IPS DF 6.9 (cell line): ENCODE results near the gene RNF103.
A peak's percentile ranks its signal among the peaks of the same experiment; 100 is the strongest.
"Not testable (repeated sequence)": the region's sequence is repeated elsewhere in the genome, so short reads cannot be mapped to it uniquely, and the experiment has no call there.

Experiments used
- DNase-seq: peaks from one replicate; pipeline ENCODE4 v3.0.0-alpha.2; 2013; ENCODE audit warnings: low read depth, low spot score
- H3K27ac ChIP-seq: one replicate; pipeline ENCODE4 v1.5.1; 2013; ENCODE audit warnings: low read length, control low read depth
- H3K27me3 ChIP-seq: 2 replicates; pipeline ENCODE4 v1.6.1; 2013; ENCODE audit warnings: mild to moderate bottlenecking, low read length; ENCODE audit not compliant: control insufficient read depth, insufficient read depth
- H3K36me3 ChIP-seq: 2 replicates; pipeline ENCODE4 v1.6.1; 2013; ENCODE audit warnings: low read length; ENCODE audit not compliant: control insufficient read depth, insufficient read depth
- H3K4me1 ChIP-seq: 2 replicates; pipeline ENCODE4 v1.6.1; 2013; ENCODE audit warnings: low read length; ENCODE audit not compliant: control insufficient read depth, insufficient read depth
- H3K4me3 ChIP-seq: 2 replicates; pipeline ENCODE4 v1.5.1; 2013; ENCODE audit warnings: mild to moderate bottlenecking, low read length
- H3K9me3 ChIP-seq: 2 replicates; pipeline ENCODE4 v1.6.1; 2013; ENCODE audit warnings: low read length, inconsistent platforms; ENCODE audit not compliant: control insufficient read depth, insufficient read depth
- WGBS: extraction: QIAGEN DNeasy Blood & Tissue Kit; methylation state at CpG from one replicate; pipeline ENCODE4 v1.1.7; 2013; ENCODE audit warnings: mixed read lengths, missing lambda C conversion rate; ENCODE audit not compliant: insufficient read length, insufficient coverage; 5-methylcytosine and 5-hydroxymethylcytosine counted together

Gene RNF103

GRCh38 chr2:86623494-86624266, at the start of gene RNF103:
RNF103 (minus strand) TSS chr2:86623865; CDS start chr2:86622886, 979 bp downstream.
- Histone ChIP-seq H3K9me3 (no peaks in the 10 kb centered on the region), H3K4me1 (0 out of 2 replicates have a peak, but pooled peaks cover 1% of the 10 kb centered on the region), H3K4me3 (peak within 1 kb of the TSS; percentile 66), H3K27ac (no peak within 1 kb of the TSS), H3K36me3 (no peaks in the 10 kb centered on the region), H3K27me3 (no peaks in the 10 kb centered on the region)
- DNase-seq: no peak
- 100% methylated on average over 2 of the region's 77 CpGs for WGBS

- Histone ChIP-seq H3K27me3 (no peaks in the 10 kb centered on the region), H3K27ac (no peak overlapping the region), H3K9me3 (no peaks in the 10 kb centered on the region), H3K4me3 (no peak overlapping the region), H3K36me3 (no peaks in the 10 kb centered on the region), H3K4me1 (no peaks in the 10 kb centered on the region)
- no CpG with 5 or more reads among the region's 1 CpG for WGBS
- DNase-seq: no peak
These were observed 49.3 kb upstream of the RNF103 start for GRCh38 chr2:86673011-86673410.

GRCh38 chr2:86672027-86672545, 48.4 kb upstream of the RNF103 start:
- Histone ChIP-seq H3K27ac (no peak overlapping the region), H3K9me3 (no peaks in the 10 kb centered on the region), H3K4me3 (no peak overlapping the region), H3K4me1 (no peaks in the 10 kb centered on the region), H3K27me3 (no peaks in the 10 kb centered on the region), H3K36me3 (no peaks in the 10 kb centered on the region)
- DNase-seq: no peak
- no CpG with 5 or more reads among the region's 3 CpGs for WGBS

GRCh38 chr2:86671337-86671981, 47.8 kb upstream of the RNF103 start:
- DNase-seq: no peak
- H3K36me3 ChIP-seq: no peaks in the 10 kb centered on the region
- no peak overlapping the region for H3K4me3 ChIP-seq
- H3K4me1 ChIP-seq: no peaks in the 10 kb centered on the region
- H3K27me3 ChIP-seq: no peaks in the 10 kb centered on the region
- H3K27ac ChIP-seq: no peak overlapping the region
- 100% methylated on average over 2 of the region's 5 CpGs for WGBS
- H3K9me3 ChIP-seq: no peaks in the 10 kb centered on the region

GRCh38 chr2:86669323-86669722, 45.7 kb upstream of the RNF103 start:
- H3K4me3 ChIP-seq, H3K36me3 ChIP-seq, H3K9me3 ChIP-seq, H3K27me3 ChIP-seq, H3K4me1 ChIP-seq, H3K27ac ChIP-seq, DNase-seq: not testable (repeated sequence)
- WGBS: no CpG with 5 or more reads among the region's 5 CpGs

- no CpG with 5 or more reads among the region's 3 CpGs for WGBS
- no peak overlapping the region for H3K27ac ChIP-seq
These were observed 37.7 kb upstream of the RNF103 start for GRCh38 chr2:86661333-86661732.

GRCh38 chr2:86650188-86650587, 26.5 kb upstream of the RNF103 start:
- Histone ChIP-seq H3K36me3 (no peaks in the 10 kb centered on the region), H3K4me1 (no peaks in the 10 kb centered on the region), H3K27me3 (no peaks in the 10 kb centered on the region), H3K9me3 (no peaks in the 10 kb centered on the region), H3K4me3 (no peak overlapping the region), H3K27ac (no peak overlapping the region)
- no peak for DNase-seq

More at GRCh38 chr2:86661333-86661732, 37.7 kb upstream of the RNF103 start:
- Histone ChIP-seq H3K9me3 (no peaks in the 10 kb centered on the region; the same call in 1 of the 2 replicates), H3K27me3 (no peaks in the 10 kb centered on the region), H3K4me1 (no peaks in the 10 kb centered on the region), H3K36me3 (no peaks in the 10 kb centered on the region), H3K4me3 (no peak overlapping the region)
- DNase-seq: no peak

- Histone ChIP-seq H3K36me3 (no peaks in the 10 kb centered on the region), H3K4me1 (no peaks in the 10 kb centered on the region), H3K27ac (no peak overlapping the region), H3K9me3 (no peaks in the 10 kb centered on the region), H3K4me3 (no peak overlapping the region), H3K27me3 (no peaks in the 10 kb centered on the region)
- no peak for DNase-seq
- no CpG with 5 or more reads among the region's 1 CpG for WGBS
These were observed 25.7 kb upstream of the RNF103 start for GRCh38 chr2:86649119-86649947.

- H3K4me3 ChIP-seq: no peak overlapping the region
- H3K27me3 ChIP-seq: no peaks in the 10 kb centered on the region
- WGBS: no CpG with 5 or more reads among the region's 2 CpGs
- no peaks in the 10 kb centered on the region for H3K36me3 ChIP-seq
- H3K27ac ChIP-seq: no peak overlapping the region
- no peak for DNase-seq
- H3K4me1 ChIP-seq: no peaks in the 10 kb centered on the region
- no peaks in the 10 kb centered on the region for H3K9me3 ChIP-seq
These were observed 25.0 kb upstream of the RNF103 start for GRCh38 chr2:86648681-86649080.

- no CpG with 5 or more reads among the region's 1 CpG for WGBS
- no peak for DNase-seq
- no peaks in the 10 kb centered on the region for H3K36me3 ChIP-seq
- H3K4me3 ChIP-seq: no peak overlapping the region
- no peaks in the 10 kb centered on the region for H3K4me1 ChIP-seq
- H3K27me3 ChIP-seq: no peaks in the 10 kb centered on the region
- no peak overlapping the region for H3K27ac ChIP-seq
- no peaks in the 10 kb centered on the region for H3K9me3 ChIP-seq
These were observed 23.2 kb upstream of the RNF103 start for GRCh38 chr2:86646865-86647264.
